Trophoblast cell (in vitro differentiated cells and primary cell): ENCODE measurements around the gene GIGYF2.

Experiments
- DNase-seq, 2 donors: peaks; one replicate each; pipeline ENCODE4 v3.0.0-alpha.2; 2016
- H2AFZ ChIP-seq: 2 replicates; pipeline ENCODE4 v1.6.1; 2013; ENCODE audit warnings: low read length, moderate library complexity, mild to moderate bottlenecking; ENCODE audit not compliant: insufficient read depth, poor library complexity
- H2AK5ac ChIP-seq: 2 replicates; pipeline ENCODE4 v1.6.1; 2013; ENCODE audit warnings: mild to moderate bottlenecking, low read length
- H2BK120ac ChIP-seq: 2 replicates; pipeline ENCODE4 v1.6.1; 2013; ENCODE audit warnings: low read length, mild to moderate bottlenecking, moderate library complexity; ENCODE audit not compliant: insufficient read depth, poor library complexity
- H2BK12ac ChIP-seq: 2 replicates; pipeline ENCODE4 v1.6.1; 2013; ENCODE audit warnings: mild to moderate bottlenecking, low read length, moderate library complexity
- H2BK5ac ChIP-seq: 2 replicates; pipeline ENCODE4 v1.6.1; 2013; ENCODE audit warnings: low read length, low read depth, moderate library complexity, mild to moderate bottlenecking; ENCODE audit not compliant: poor library complexity
- H3K14ac ChIP-seq: 2 replicates; pipeline ENCODE4 v1.6.1; 2013; ENCODE audit warnings: mild to moderate bottlenecking, low read length
- H3K18ac ChIP-seq: 2 replicates; pipeline ENCODE4 v1.6.1; 2013; ENCODE audit warnings: mild to moderate bottlenecking, low read length
- H3K23ac ChIP-seq: 2 replicates; pipeline ENCODE4 v1.6.1; 2013; ENCODE audit warnings: low read length
- H3K27ac ChIP-seq: 2 replicates; pipeline ENCODE4 v1.5.1; 2013; ENCODE audit warnings: low read depth, mild to moderate bottlenecking, inconsistent platforms, low read length, moderate library complexity
- H3K27me3 ChIP-seq: 2 replicates; pipeline ENCODE4 v1.6.1; 2013; ENCODE audit warnings: inconsistent platforms, mild to moderate bottlenecking, low read length, moderate library complexity; ENCODE audit not compliant: insufficient read depth
- H3K36me3 ChIP-seq, 2 experiments: 1 replicate in 1 of 2; 2 replicates in 1 of 2; pipeline ENCODE4 v1.6.1; 2013; ENCODE audit warnings: low read length in 2 of 2, mild to moderate bottlenecking in 2 of 2, moderate library complexity in 1 of 2; ENCODE audit not compliant: insufficient read depth in 2 of 2, control insufficient read depth in 1 of 2
- H3K4ac ChIP-seq: 2 replicates; pipeline ENCODE4 v1.6.1; 2013; ENCODE audit warnings: low read depth, mild to moderate bottlenecking, low read length, moderate library complexity
- H3K4me1 ChIP-seq, 2 experiments: 1 replicate in 1 of 2; 2 replicates in 1 of 2; pipeline ENCODE4 v1.6.1; 2013; ENCODE audit warnings: low read length in 2 of 2, mild to moderate bottlenecking in 2 of 2, moderate library complexity in 1 of 2; ENCODE audit not compliant: insufficient read depth in 2 of 2, control insufficient read depth in 1 of 2
- H3K4me2 ChIP-seq: 2 replicates; pipeline ENCODE4 v1.6.1; 2013; ENCODE audit warnings: inconsistent platforms, mild to moderate bottlenecking, low read length, moderate library complexity
- H3K4me3 ChIP-seq: 2 replicates; pipeline ENCODE4 v1.5.1; 2013; ENCODE audit warnings: mild to moderate bottlenecking, low read depth, low read length, inconsistent platforms
- H3K79me1 ChIP-seq: one replicate; pipeline ENCODE4 v1.6.1; 2013; ENCODE audit warnings: low read length
- H3K79me2 ChIP-seq: 2 replicates; pipeline ENCODE4 v1.6.1; 2013; ENCODE audit warnings: low read length, mild to moderate bottlenecking; ENCODE audit not compliant: control insufficient read depth, insufficient read depth, poor library complexity
- H3K9ac ChIP-seq: 2 replicates; pipeline ENCODE4 v1.6.1; 2013; ENCODE audit warnings: mild to moderate bottlenecking, low read length
- H3K9me3 ChIP-seq: 2 replicates; pipeline ENCODE4 v1.6.1; 2013; ENCODE audit warnings: low read depth, mild to moderate bottlenecking, control low read depth, inconsistent platforms, low read length; ENCODE audit not compliant: insufficient read depth
- H4K12ac ChIP-seq: 2 replicates; pipeline ENCODE4 v1.6.1; 2013; ENCODE audit warnings: low read depth, mild to moderate bottlenecking, low read length, moderate library complexity
- H4K8ac ChIP-seq: 2 replicates; pipeline ENCODE4 v1.6.1; 2013; ENCODE audit warnings: low read depth, mild to moderate bottlenecking, low read length, moderate library complexity
- H4K91ac ChIP-seq: one replicate; pipeline ENCODE4 v1.6.1; 2013; ENCODE audit warnings: low read depth, mild to moderate bottlenecking, low read length, moderate library complexity
- WGBS: extraction: QIAGEN DNeasy Blood & Tissue Kit; methylation state at CpG from one replicate; pipeline ENCODE4 v1.1.7; 2013; ENCODE audit warnings: missing lambda C conversion rate; ENCODE audit not compliant: insufficient read length, insufficient coverage; ENCODE audit errors: extremely low coverage; 5-methylcytosine and 5-hydroxymethylcytosine counted together

Gene GIGYF2

DNA sequence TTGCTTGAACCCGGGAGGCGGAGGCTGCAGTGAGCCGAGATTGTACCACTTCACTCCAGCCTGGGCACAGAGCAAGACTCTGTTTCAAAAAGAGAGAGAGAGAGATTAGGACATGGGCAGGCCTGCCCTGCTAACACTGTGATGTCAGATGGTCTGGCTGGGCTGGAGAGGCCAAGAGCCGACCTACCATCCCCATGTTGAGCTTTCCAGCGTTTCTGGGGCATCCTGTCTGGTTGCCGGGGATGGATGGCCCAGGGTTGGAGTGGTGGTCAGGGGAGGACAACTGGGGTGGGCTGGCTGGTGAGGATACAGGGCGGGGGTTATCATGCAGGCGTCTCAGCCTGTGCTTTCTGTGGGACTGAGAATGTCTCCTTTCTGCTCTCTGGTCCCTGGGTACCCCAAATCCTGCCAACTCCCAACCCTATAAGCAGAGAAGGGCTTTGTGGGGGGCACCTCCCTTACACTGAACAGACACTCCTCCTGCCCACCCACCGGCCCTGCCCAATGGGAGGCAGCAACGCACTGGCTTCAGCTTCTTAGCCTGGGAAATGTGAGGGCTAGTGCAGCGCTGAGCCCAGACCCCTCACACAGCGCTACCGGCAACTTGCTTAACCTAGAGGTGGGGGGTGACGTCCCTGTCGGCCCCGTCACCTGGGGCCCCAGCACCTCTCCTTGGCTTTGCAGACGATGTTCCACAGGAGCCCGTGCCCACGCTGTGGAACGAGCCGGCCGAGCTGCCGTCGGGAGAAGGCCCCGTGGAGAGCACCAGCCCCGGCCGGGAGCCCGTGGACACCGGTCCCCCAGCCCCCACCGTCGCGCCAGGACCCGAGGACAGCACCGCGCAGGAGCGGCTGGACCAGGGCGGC lies 178.4 kb downstream of the GIGYF2 start:
- DNase-seq, result no peak
- WGBS, result no CpG with 5 or more reads among the region's 37 CpGs
- Histone ChIP-seq H3K23ac (no peak overlapping the region), H3K4ac (no peak overlapping the region), H3K9me3 (no peaks in the 10 kb centered on the region), H4K12ac (no peak overlapping the region), H2BK120ac (no peak overlapping the region), H3K4me3 (peak overlapping the region; percentile 15), H3K18ac (no peak overlapping the region), H4K8ac (no peak overlapping the region), H2BK5ac (no peak overlapping the region), H3K14ac (no peak overlapping the region), H2AK5ac (no peak overlapping the region), H3K79me1 (no peaks in the 10 kb centered on the region), H3K27me3 (peaks cover 17% of the 10 kb centered on the region), H3K4me1 (peaks cover 4 to 12% of the 10 kb centered on the region in 2 experiments), H2BK12ac (no peak overlapping the region), H3K27ac (no peak overlapping the region), H3K79me2 (no peaks in the 10 kb centered on the region), H3K9ac (no peak overlapping the region), H2AFZ (no peak overlapping the region), H3K36me3 (peaks cover 0 to 1% of the 10 kb centered on the region in 2 experiments), H4K91ac (no peak overlapping the region), H3K4me2 (peak overlapping the region; percentile 58)

DNA sequence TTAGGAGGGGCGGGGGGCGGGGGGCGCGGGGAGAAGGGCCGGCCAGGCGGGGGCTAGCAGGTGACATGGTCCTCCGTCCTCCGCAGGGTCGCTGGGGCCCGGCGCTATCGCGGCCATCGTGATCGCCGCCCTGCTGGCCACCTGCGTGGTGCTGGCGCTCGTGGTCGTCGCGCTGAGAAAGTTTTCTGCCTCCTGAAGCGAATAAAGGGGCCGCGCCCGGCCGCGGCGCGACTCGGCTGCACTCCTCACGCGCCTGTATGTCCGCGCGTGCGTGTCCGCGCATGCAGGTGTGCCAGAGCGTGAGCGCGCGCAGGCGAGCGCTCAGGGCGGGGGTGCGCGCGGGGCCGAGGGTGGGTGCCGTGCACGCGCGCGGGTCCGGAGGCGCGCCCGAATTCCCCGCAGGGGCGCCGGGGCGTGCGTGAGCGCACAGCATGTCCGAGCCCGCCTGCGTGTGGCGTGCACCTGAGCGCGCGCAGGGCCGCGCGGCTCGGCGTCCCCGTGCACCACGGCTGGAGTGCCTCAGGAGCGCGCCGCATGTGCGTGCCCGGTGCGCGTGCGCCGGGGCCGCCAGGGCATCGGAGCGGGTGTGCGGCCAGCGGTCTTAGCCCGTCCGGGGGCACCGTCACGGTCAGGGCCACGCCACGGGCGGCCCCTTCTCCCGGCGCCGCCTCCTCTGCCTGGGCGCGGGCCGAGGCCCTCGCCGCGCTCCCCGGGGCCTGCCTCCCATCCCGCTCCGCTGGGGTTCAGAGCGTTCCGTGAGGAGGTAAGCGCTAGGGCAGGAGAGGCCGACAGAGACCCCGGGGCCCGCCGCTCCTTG lies 179.2 kb downstream of the GIGYF2 start:
- Histone ChIP-seq H3K9me3 (no peaks in the 10 kb centered on the region), H3K79me1 (no peaks in the 10 kb centered on the region), H2BK12ac (no peak overlapping the region), H3K4me1 (peaks cover 4 to 12% of the 10 kb centered on the region in 2 experiments), H2BK5ac (no peak overlapping the region), H3K27me3 (peaks cover 17% of the 10 kb centered on the region), H3K9ac (no peak overlapping the region), H3K36me3 (peaks cover 0 to 1% of the 10 kb centered on the region in 2 experiments), H3K4ac (no peak overlapping the region), H4K8ac (no peak overlapping the region), H3K23ac (no peak overlapping the region), H4K12ac (peak overlapping the region; percentile 36), H3K27ac (no peak overlapping the region), H3K18ac (no peak overlapping the region), H2AK5ac (no peak overlapping the region), H2BK120ac (no peak overlapping the region), H3K14ac (no peak overlapping the region), H2AFZ (no peak overlapping the region), H4K91ac (no peak overlapping the region), H3K4me2 (peak overlapping the region; percentile 98), H3K79me2 (no peaks in the 10 kb centered on the region), H3K4me3 (peak overlapping the region; percentile 72)
- WGBS, result no CpG with 5 or more reads among the region's 119 CpGs
- DNase-seq, result peak in 1 of 2 donors; percentile 21

DNA sequence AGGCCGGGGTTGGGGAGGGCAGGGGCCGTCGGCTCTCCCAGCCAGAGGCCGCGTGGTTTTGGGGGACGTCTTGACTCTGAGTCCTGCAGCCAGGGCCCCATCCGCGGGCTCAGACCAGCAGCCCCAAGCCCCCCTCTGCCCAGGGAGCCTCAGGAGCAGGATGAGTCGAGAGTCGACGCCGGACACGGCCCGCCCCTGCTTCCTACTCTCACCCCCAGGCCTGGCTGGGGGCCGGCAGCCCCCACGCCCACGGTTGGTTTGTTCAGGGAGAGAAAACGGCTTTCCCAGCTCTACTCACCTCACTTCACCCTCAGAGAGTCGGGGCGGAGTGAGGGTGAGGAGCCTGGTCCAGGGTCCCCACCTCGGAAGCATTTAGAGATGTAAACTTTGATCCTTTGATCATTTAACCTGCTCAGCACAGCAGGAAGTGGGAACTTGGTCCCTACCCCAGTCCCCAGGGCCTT lies 179.9 kb downstream of the GIGYF2 start:
- Histone ChIP-seq H3K4me2 (peak overlapping the region; percentile 98), H2BK12ac (no peak overlapping the region), H3K27ac (no peak overlapping the region), H3K79me2 (no peaks in the 10 kb centered on the region), H2AK5ac (no peak overlapping the region), H3K27me3 (peaks cover 17% of the 10 kb centered on the region), H3K14ac (no peak overlapping the region), H2BK120ac (no peak overlapping the region), H3K4ac (no peak overlapping the region), H2AFZ (no peak overlapping the region), H3K4me1 (peaks cover 4 to 12% of the 10 kb centered on the region in 2 experiments), H4K8ac (peak overlapping the region; percentile 23), H3K4me3 (no peak overlapping the region), H4K12ac (no peak overlapping the region), H3K18ac (no peak overlapping the region), H2BK5ac (no peak overlapping the region), H3K9ac (no peak overlapping the region), H3K36me3 (peaks cover 0 to 1% of the 10 kb centered on the region in 2 experiments), H3K23ac (no peak overlapping the region), H4K91ac (no peak overlapping the region), H3K9me3 (no peaks in the 10 kb centered on the region), H3K79me1 (no peaks in the 10 kb centered on the region)
- DNase-seq, result no peak
- no CpG with 5 or more reads among the region's 21 CpGs for WGBS

DNA sequence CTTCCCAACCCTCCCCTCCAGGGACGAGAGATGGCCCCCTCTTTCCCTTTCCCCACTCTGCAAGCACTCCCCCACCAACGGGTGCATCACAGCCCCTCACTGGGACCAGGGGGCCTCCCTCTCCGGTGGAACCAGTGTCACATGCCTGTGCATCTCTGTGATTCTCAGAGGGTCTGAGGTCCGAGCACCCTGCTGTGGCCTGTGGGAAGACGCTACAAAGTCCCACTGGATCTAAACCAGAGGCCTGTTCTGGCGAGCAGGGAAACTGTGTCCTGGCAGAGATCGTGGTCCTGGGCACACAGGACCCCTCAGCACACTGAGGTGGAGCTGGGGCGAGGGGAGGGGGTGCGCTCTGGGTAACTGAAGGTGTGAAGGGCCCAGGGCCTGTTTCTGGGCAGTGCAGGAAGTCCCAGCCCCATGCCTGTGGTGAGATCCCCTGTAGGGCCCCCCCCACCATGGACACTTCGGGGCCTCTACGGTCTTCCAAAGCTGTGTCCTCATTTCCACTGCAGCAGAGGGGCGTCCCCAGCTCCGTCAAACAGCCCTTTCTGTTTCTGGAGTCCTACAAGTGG lies 180.9 kb downstream of the GIGYF2 start:
- no CpG with 5 or more reads among the region's 13 CpGs for WGBS
- H3K36me3 ChIP-seq, result peaks cover 0 to 1% of the 10 kb centered on the region in 2 experiments
- H4K91ac ChIP-seq, result no peak overlapping the region
- H3K9me3 ChIP-seq, result no peaks in the 10 kb centered on the region
- no peak overlapping the region for H3K9ac ChIP-seq
- no peak overlapping the region for H3K4me2 ChIP-seq
- H3K14ac ChIP-seq, result no peak overlapping the region
- H3K79me2 ChIP-seq, result no peaks in the 10 kb centered on the region
- no peak overlapping the region for H2BK5ac ChIP-seq
- H2AK5ac ChIP-seq, result no peak overlapping the region
- no peak overlapping the region for H4K8ac ChIP-seq
- no peak overlapping the region for H2BK12ac ChIP-seq
- H3K27ac ChIP-seq, result no peak overlapping the region
- peaks cover 4 to 12% of the 10 kb centered on the region in 2 experiments for H3K4me1 ChIP-seq
- no peak for DNase-seq
- H3K4ac ChIP-seq, result no peak overlapping the region
- peaks cover 17% of the 10 kb centered on the region for H3K27me3 ChIP-seq
- no peak overlapping the region for H3K18ac ChIP-seq
- no peaks in the 10 kb centered on the region for H3K79me1 ChIP-seq
- H4K12ac ChIP-seq, result no peak overlapping the region
- no peak overlapping the region for H3K4me3 ChIP-seq
- no peak overlapping the region for H2BK120ac ChIP-seq
- H2AFZ ChIP-seq, result no peak overlapping the region
- H3K23ac ChIP-seq, result no peak overlapping the region
